Sigmoid colon (tissue), 7 donors: ENCODE data around the gene PLG. TPM values are rescaled to one million over a fixed set of nuclear protein-coding genes. Genes with fewer than 3 reads are reported as not detected.
"Not testable (repeated sequence)": the region's sequence is repeated elsewhere in the genome, so short reads cannot be mapped to it uniquely, and the experiment has no call there.

ENCODE experiments used
- DNase-seq: peaks from one replicate; pipeline ENCODE4 v3.0.0-alpha.2; 2019
- H3K27ac ChIP-seq, 4 donors: fragments of 200-600 bp; sonication (generic); one replicate each; pipeline ENCODE4 v1.5.1; 2016 to 2019; ENCODE audit warnings: mild to moderate bottlenecking in 1 of 4
- H3K27me3 ChIP-seq, 3 donors: fragments of 200-600 bp; sonication (generic); one replicate each; pipeline ENCODE4 v1.5.1; 2019; ENCODE audit warnings: mild to moderate bottlenecking in 1 of 3
- H3K36me3 ChIP-seq, 4 donors: fragments of 200-600 bp; sonication (generic); one replicate each; pipeline ENCODE4 v1.5.1; 2016 to 2019
- H3K4me1 ChIP-seq, 4 donors: fragments of 200-600 bp; sonication (generic); one replicate each; pipeline ENCODE4 v1.5.1; 2017 to 2019
- H3K4me3 ChIP-seq, 4 donors: fragments of 200-600 bp; sonication (generic); one replicate each; pipeline ENCODE4 v1.5.1; 2017 to 2019; ENCODE audit warnings: mild to moderate bottlenecking in 2 of 4, moderate library complexity in 1 of 4
- H3K9me3 ChIP-seq, 4 donors: fragments of 200-600 bp in 3 of 4; sonication (generic) in 3 of 4; one replicate each; pipeline versions ENCODE4 v1.5.1 to v1.6.1; 2013 to 2019
- CTCF ChIP-seq, 4 experiments: fragments of 450-650 bp in 3 of 4; fragments of 200-600 bp in 1 of 4; IDR thresholded peaks; one replicate each; pipeline ENCODE4 v1.5.1; 2016 to 2019; ENCODE audit warnings: antibody characterized with exemption in 4 of 4, mild to moderate bottlenecking in 3 of 4, moderate library complexity in 2 of 4
- EP300 ChIP-seq, 4 donors: sonication (generic); formaldehyde crosslinking; IDR thresholded peaks; one replicate each; pipeline ENCODE4 v1.6.1; 2017; ENCODE audit warnings: antibody characterized with exemption in 4 of 4
- POLR2A ChIP-seq, 2 donors: fragments of 450-650 bp; IDR thresholded peaks; one replicate each; pipeline ENCODE4 v1.6.1; 2016; ENCODE audit warnings: antibody characterized with exemption in 2 of 2, mild to moderate bottlenecking in 2 of 2, moderate library complexity in 2 of 2
- POLR2AphosphoS5 ChIP-seq, 4 donors: sonication (generic); formaldehyde crosslinking; IDR thresholded peaks; one replicate each; pipeline ENCODE4 v1.6.1; 2017; ENCODE audit warnings: antibody characterized with exemption in 4 of 4
- whole genome bisulfite sequencing, 2 donors: extraction: QIAGEN DNeasy Blood & Tissue Kit; methylation state at CpG; one replicate each; pipeline ENCODE4 v1.1.7; 2013; 5-methylcytosine and 5-hydroxymethylcytosine counted together
- intact Hi-C: fragments of 100-400 bp; cut with DNase I; formaldehyde crosslinking; loops from one replicate; pipeline ENCODE4 v1.15.1; 2023
- polyA plus RNA-seq, 3 donors: library from polyadenylated mRNA; stranded (reverse); fragments of 200-250 nt; gene quantifications; one replicate each; pipeline ENCODE4 v1.2.3, GENCODE V29; 2013
- total RNA-seq, 4 donors: library from RNA; depleted of rRNA; stranded (reverse); fragments of >200 nt; gene quantifications; one replicate each; pipeline ENCODE4 v1.1.0, GENCODE V29; 2016
- donor health status: healthy with polysubstance abuse.
- donor health status: Bipolar disorder and iron deficiency.
- donor health status: healthy.

The PLG gene
- total and polyA plus RNA-seq, 7 donors = 0.04 TPM; not detected in 6

DNA sequence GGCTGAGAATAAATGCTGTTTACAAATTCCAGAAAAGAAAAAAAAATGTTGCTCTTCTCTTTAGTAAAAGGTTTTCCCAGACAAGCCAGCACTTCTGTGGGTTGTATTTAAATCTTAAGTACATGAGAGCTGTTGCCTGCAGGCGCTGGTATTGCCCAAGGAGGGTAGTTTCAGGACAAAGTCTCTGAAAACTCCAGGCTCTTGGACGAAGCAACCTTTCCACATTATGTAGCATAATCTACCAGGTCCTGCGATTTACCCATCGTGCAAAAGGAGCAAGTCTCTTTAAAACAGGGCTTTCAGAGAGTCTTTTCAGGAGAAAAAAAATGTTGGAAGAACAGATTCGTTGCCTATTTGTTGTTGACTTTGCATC lies 65.6 kb downstream of the PLG start:
- Histone ChIP-seq H3K27ac (no peak overlapping the region), H3K4me1 (peaks cover 0 to 13% (median 8%) of the 10 kb centered on the region in 4 donors), H3K9me3 (no peaks in the 10 kb centered on the region), H3K27me3 (no peaks in the 10 kb centered on the region), H3K36me3 (no peaks in the 10 kb centered on the region), H3K4me3 (peak overlapping the region in 3 of 4 donors; percentile 30 to 57 (median 56))
- WGBS, 2 donors = 50 to 53% methylated on average over 5 of the region's 5 CpGs
- intact Hi-C loops = loop anchor here (2.0 to 5.0 kb wide), 2 partner anchors 35 to 250 kb away; no protein-coding TSS in a partner anchor
- TF ChIP-seq POLR2AphosphoS5 (IDR thresholded peaks at IDR 0.05) (no peak), CTCF (IDR thresholded peaks at IDR 0.05) (no peak), POLR2A (IDR thresholded peaks at IDR 0.05) (no peak), EP300 (IDR thresholded peaks at IDR 0.05) (no peak)
- DNase-seq = no peak

- Histone ChIP-seq H3K9me3 (no peaks in the 10 kb centered on the region), H3K27ac (no peak overlapping the region), H3K27me3 (no peaks in the 10 kb centered on the region), H3K4me1 (peaks cover 0 to 13% (median 8%) of the 10 kb centered on the region in 4 donors), H3K36me3 (no peaks in the 10 kb centered on the region), H3K4me3 (no peak overlapping the region)
- 92 to 94% methylated on average over 8 of the region's 8 CpGs for WGBS, 2 donors
- no peak for TF ChIP-seq EP300 (IDR thresholded peaks at IDR 0.05)
- TF ChIP-seq CTCF (IDR thresholded peaks at IDR 0.05) = no peak
- TF ChIP-seq POLR2A (IDR thresholded peaks at IDR 0.05) = no peak
- TF ChIP-seq POLR2AphosphoS5 (IDR thresholded peaks at IDR 0.05) = no peak
- intact Hi-C loops = loop anchor here (5.0 kb wide), 1 partner anchor 251 kb away; no protein-coding TSS in a partner anchor
- no peak for DNase-seq
These were observed 66.1 kb downstream of the PLG start for GRCh38 chr6:160768101-160768500.

- Histone ChIP-seq H3K4me1 (peaks cover 0 to 13% (median 11%) of the 10 kb centered on the region in 4 donors), H3K4me3 (no peak overlapping the region), H3K27ac (no peak overlapping the region), H3K36me3 (no peaks in the 10 kb centered on the region), H3K9me3 (no peaks in the 10 kb centered on the region), H3K27me3 (no peaks in the 10 kb centered on the region)
- TF ChIP-seq POLR2A (IDR thresholded peaks at IDR 0.05) (no peak), POLR2AphosphoS5 (IDR thresholded peaks at IDR 0.05) (no peak), CTCF (IDR thresholded peaks at IDR 0.05) (no peak), EP300 (IDR thresholded peaks at IDR 0.05) (no peak)
- 83 to 89% methylated on average over 4 of the region's 4 CpGs for WGBS, 2 donors
- no peak for DNase-seq
- intact Hi-C loops = no loop called here
These were observed 72.4 kb downstream of the PLG start for GRCh38 chr6:160774399-160774798.

DNA sequence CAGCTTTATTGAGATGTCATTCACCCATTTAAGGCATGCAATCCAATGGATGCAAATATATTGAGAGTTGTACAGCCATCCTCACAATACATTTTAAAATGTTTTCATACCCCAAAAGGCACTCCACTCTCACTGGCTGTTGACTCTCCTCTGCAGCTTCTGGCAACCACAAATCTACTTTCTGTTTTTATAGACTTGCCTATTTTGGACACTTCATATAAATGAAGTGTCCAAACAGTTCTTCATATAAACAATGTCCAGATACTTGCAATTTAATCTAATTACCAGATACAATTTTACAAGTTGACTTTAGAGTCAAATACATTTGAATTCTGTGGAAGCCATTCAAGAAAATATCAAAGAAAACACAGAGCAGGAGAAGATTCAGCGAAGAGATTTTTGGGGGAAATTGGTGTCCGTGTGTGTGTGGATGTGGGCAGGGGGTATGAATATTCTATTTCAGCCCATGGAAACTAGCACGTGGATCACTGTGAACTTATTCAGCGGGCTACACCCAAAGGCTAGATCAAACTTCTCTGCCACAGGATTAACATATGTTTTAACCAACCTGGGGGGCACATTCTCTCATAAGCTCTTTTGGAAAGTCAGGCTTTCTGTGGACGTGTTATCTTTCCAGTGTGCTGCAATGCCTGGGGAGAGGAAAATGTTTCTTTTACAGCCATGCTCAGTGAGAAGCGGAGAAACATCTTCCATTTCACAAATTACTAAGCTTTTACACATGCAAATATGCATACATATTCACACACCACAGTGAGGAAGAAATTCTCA lies 73.9 kb downstream of the PLG start:
- peaks cover 0 to 13% (median 11%) of the 10 kb centered on the region in 4 donors for H3K4me1 ChIP-seq
- no peaks in the 10 kb centered on the region for H3K36me3 ChIP-seq
- H3K27ac ChIP-seq = no peak overlapping the region
- H3K4me3 ChIP-seq = no peak overlapping the region
- TF ChIP-seq POLR2AphosphoS5 (IDR thresholded peaks at IDR 0.05) = no peak
- H3K9me3 ChIP-seq = no peaks in the 10 kb centered on the region
- H3K27me3 ChIP-seq = no peaks in the 10 kb centered on the region
- WGBS, 2 donors = 57 to 74% methylated on average over 6 of the region's 6 CpGs
- no peak for DNase-seq
- intact Hi-C loops = no loop called here

- intact Hi-C loops, H3K36me3 ChIP-seq, H3K4me3 ChIP-seq, H3K27me3 ChIP-seq, H3K9me3 ChIP-seq, DNase-seq, H3K27ac ChIP-seq: not testable (repeated sequence)
- WGBS, 2 donors = 83 to 95% methylated on average over 6 of the region's 6 CpGs
- H3K4me1 ChIP-seq = peaks cover 0 to 13% (median 11%) of the 10 kb centered on the region in 4 donors
These were observed 77.1 kb downstream of the PLG start for GRCh38 chr6:160779095-160779494.

DNA sequence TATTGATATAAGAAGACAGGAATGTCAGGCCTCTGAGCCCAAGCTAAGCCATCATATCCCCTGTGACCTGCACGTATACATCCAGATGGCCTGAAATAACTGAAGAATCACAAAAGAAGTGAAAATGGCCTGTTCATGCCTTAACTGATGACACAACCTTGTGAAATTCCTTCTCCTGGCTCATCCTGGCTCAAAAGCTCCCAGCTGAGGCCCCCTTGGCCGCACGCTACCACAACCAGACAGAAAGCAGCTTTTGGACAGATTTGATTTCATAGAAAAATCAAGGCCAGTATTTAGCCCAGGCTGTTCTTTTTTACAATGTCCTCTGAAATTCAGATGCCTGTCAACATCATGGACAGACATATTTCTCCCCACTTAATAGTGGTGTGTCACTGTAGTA lies 78.6 kb downstream of the PLG start:
- intact Hi-C loops, H3K4me1 ChIP-seq, H3K27ac ChIP-seq, H3K4me3 ChIP-seq, H3K27me3 ChIP-seq, DNase-seq, H3K36me3 ChIP-seq, H3K9me3 ChIP-seq: not testable (repeated sequence)
- 92 to 93% methylated on average over 3 of the region's 3 CpGs for WGBS, 2 donors
